KMS-11 (cell line): Measurements from ENCODE around the gene LEPROT.

ENCODE experiments used
- H2AFZ ChIP-seq: fragments of 200-600 bp; sonication (generic); 2 replicates; pipeline ENCODE4 v1.6.1; 2016; ENCODE audit warnings: antibody characterized with exemption, mixed run types, low read depth
- H3K27ac ChIP-seq: fragments of 200-600 bp; sonication (generic); 2 replicates; pipeline ENCODE4 v1.6.1; 2016; ENCODE audit warnings: mild to moderate bottlenecking, mixed run types
- H3K27me3 ChIP-seq: fragments of 200-600 bp; sonication (generic); 2 replicates; pipeline ENCODE4 v1.6.1; 2017; ENCODE audit warnings: mild to moderate bottlenecking, low read depth, mixed run types, moderate library complexity; ENCODE audit not compliant: insufficient read depth
- H3K36me3 ChIP-seq: fragments of 200-600 bp; sonication (generic); 2 replicates; pipeline ENCODE4 v1.6.1; 2017; ENCODE audit warnings: mild to moderate bottlenecking, mixed run types; ENCODE audit not compliant: insufficient read depth
- H3K4me1 ChIP-seq: fragments of 200-600 bp; sonication (generic); 2 replicates; pipeline ENCODE4 v1.6.1; 2016; ENCODE audit warnings: mild to moderate bottlenecking, low read depth, mixed run types; ENCODE audit not compliant: poor library complexity, severe bottlenecking
- H3K4me2 ChIP-seq: fragments of 200-600 bp; sonication (generic); 2 replicates; pipeline ENCODE4 v1.7.0; 2016; ENCODE audit warnings: mild to moderate bottlenecking, mixed run types
- H3K4me3 ChIP-seq: fragments of 200-600 bp; sonication (generic); IDR thresholded peaks from 2 replicates; pipeline ENCODE4 v1.6.1; 2017; ENCODE audit warnings: low read depth, low read length, mixed read lengths; ENCODE audit not compliant: insufficient read depth
- H3K79me2 ChIP-seq: fragments of 200-600 bp; sonication (generic); 2 replicates; pipeline ENCODE4 v1.6.1; 2016; ENCODE audit warnings: low read depth, mixed run types; ENCODE audit not compliant: insufficient read depth
- H3K9ac ChIP-seq: fragments of 200-600 bp; sonication (generic); 2 replicates; pipeline ENCODE4 v1.6.1; 2016; ENCODE audit warnings: mild to moderate bottlenecking, mixed run types
- H4K20me1 ChIP-seq: fragments of 200-600 bp; sonication (generic); 2 replicates; pipeline ENCODE4 v1.6.1; 2016; ENCODE audit warnings: mild to moderate bottlenecking, mixed run types; ENCODE audit not compliant: insufficient read depth
- CTCF ChIP-seq: fragments of 200-600 bp; sonication (generic); conservative IDR thresholded peaks from 2 replicates; pipeline ENCODE4 v1.6.1; 2017; ENCODE audit warnings: low read depth, mild to moderate bottlenecking, antibody characterized with exemption, low read length, moderate library complexity, mixed read lengths

The LEPROT gene

DNA sequence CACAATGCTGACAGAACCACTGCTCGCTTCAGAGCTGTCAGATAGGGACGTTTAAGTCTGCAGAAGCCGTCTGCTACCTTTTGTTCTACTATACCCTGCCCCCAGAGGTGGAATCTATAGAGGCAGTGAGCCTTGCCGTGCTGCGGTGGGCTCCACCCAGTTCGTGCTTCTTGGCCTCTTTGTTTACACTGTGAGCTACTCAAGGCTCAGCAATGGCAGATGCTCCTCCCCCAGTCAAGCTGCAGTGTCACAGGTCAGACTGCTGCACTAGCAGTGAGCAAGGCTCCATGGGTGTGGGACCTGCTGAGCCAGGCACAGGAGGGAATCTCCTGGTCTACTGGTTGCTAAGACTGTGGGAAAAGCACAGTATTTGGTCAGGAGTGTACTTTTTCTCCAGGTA, 47.1 kb downstream of the LEPROT start:
- Histone ChIP-seq H3K27ac (no peak overlapping the region), H3K4me2 (no peak overlapping the region), H3K36me3 (no peaks in the 10 kb centered on the region), H4K20me1 (no peaks in the 10 kb centered on the region), H3K4me3 (no peak overlapping the region), H3K9ac (no peak overlapping the region), H3K4me1 (no peaks in the 10 kb centered on the region), H2AFZ (no peak overlapping the region), H3K27me3 (no peaks in the 10 kb centered on the region), H3K79me2 (no peaks in the 10 kb centered on the region)
- TF ChIP-seq CTCF, result no peak

GRCh38 chr1:65469126-65469888, 48.8 kb downstream of the LEPROT start:
- H4K20me1 ChIP-seq, result no peaks in the 10 kb centered on the region
- no peaks in the 10 kb centered on the region for H3K27me3 ChIP-seq
- H3K9ac ChIP-seq, result no peak overlapping the region
- no peaks in the 10 kb centered on the region for H3K79me2 ChIP-seq
- no peaks in the 10 kb centered on the region for H3K36me3 ChIP-seq
- no peak overlapping the region for H3K4me3 ChIP-seq
- no peak overlapping the region for H2AFZ ChIP-seq
- no peak overlapping the region for H3K27ac ChIP-seq
- no peaks in the 10 kb centered on the region for H3K4me1 ChIP-seq
- TF ChIP-seq CTCF, result no peak
- no peak overlapping the region for H3K4me2 ChIP-seq

DNA sequence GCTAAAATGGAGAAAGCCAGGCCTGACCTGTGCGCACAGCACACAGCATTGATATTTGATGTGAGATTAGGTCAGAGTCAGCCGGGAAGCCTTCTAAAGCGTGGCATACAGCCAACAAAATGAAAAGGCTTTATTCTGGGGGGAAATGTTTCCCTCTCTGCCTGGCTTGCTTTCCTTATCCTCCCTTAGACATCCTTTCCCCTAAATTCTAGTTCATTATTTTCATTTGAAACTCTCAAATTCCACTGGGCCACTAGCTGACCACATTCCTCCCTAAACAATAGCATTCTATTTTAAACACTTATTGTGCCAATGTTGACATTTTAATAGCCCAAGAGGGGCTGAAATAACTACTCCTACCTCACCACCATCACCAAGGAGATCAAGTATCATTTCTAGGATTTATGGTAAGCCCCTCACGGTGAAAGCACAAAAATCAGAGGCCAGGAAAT, 49.4 kb downstream of the LEPROT start:
- H3K36me3 ChIP-seq, result no peaks in the 10 kb centered on the region
- no peaks in the 10 kb centered on the region for H3K4me1 ChIP-seq
- H3K27ac ChIP-seq, result no peak overlapping the region
- no peak overlapping the region for H2AFZ ChIP-seq
- TF ChIP-seq CTCF, result no peak
- no peak overlapping the region for H3K9ac ChIP-seq
- H4K20me1 ChIP-seq, result no peaks in the 10 kb centered on the region
- no peak overlapping the region for H3K4me2 ChIP-seq
- no peak overlapping the region for H3K4me3 ChIP-seq
- no peaks in the 10 kb centered on the region for H3K79me2 ChIP-seq
- no peaks in the 10 kb centered on the region for H3K27me3 ChIP-seq

DNA sequence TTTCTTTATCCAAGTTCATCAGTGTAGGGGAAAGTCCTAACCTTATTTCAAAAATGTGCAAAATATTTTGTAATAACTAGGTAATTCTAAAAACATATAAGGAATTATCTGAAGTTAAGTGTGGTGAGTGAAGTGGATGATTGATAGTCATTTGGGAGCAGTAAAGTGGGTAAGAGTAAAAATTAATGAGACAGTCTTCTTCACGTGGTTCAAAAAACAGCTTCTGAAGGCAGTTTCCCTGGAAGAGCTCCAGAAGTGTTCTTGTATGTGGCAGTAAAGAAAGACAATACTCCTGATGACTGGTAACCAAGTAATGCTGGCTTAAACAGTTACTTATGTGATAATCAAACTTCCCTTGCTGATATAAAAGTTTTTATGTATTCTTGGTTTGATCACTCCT, 50.3 kb downstream of the LEPROT start:
- Histone ChIP-seq H3K9ac (no peak overlapping the region), H4K20me1 (no peaks in the 10 kb centered on the region), H3K4me2 (no peak overlapping the region), H3K4me1 (no peaks in the 10 kb centered on the region), H3K36me3 (no peaks in the 10 kb centered on the region), H3K4me3 (no peak overlapping the region), H3K27ac (no peak overlapping the region), H3K27me3 (no peaks in the 10 kb centered on the region), H2AFZ (no peak overlapping the region), H3K79me2 (no peaks in the 10 kb centered on the region)
- TF ChIP-seq CTCF, result no peak
